Liver (tissue), 9 donors: ENCODE results near the gene RNF41. TPM values are rescaled to one million over a fixed set of nuclear protein-coding genes. Genes with fewer than 3 reads are reported as not detected.

ENCODE experiments used
- DNase-seq: peaks from one replicate; pipeline ENCODE4 v3.0.0-alpha.2; 2017; ENCODE audit warnings: low spot score
- H3K27ac ChIP-seq, 2 donors: one replicate each; pipeline ENCODE4 v1.7.0; 2013; ENCODE audit warnings: inconsistent platforms in 2 of 2, low read length in 2 of 2, control low read depth in 1 of 2, low read depth in 1 of 2, mild to moderate bottlenecking in 1 of 2
- H3K27me3 ChIP-seq, 4 donors: one replicate each; pipeline versions ENCODE4 v1.6.1 to v1.7.0; 2013; ENCODE audit warnings: low read length in 3 of 4, inconsistent platforms in 1 of 4, mild to moderate bottlenecking in 1 of 4, moderate library complexity in 1 of 4; ENCODE audit not compliant: control insufficient read depth in 4 of 4, insufficient read depth in 4 of 4
- H3K36me3 ChIP-seq, 4 donors: one replicate each; pipeline versions ENCODE4 v1.6.1 to v1.7.0; 2013; ENCODE audit warnings: low read length in 3 of 4, mild to moderate bottlenecking in 3 of 4, low read depth in 1 of 4, moderate library complexity in 1 of 4; ENCODE audit not compliant: control insufficient read depth in 4 of 4, insufficient read depth in 3 of 4
- H3K4me1 ChIP-seq, 4 donors: one replicate each; pipeline versions ENCODE4 v1.6.1 to v1.7.0; 2013; ENCODE audit warnings: low read length in 3 of 4, mild to moderate bottlenecking in 3 of 4, moderate library complexity in 1 of 4; ENCODE audit not compliant: control insufficient read depth in 4 of 4, insufficient read depth in 4 of 4
- H3K4me3 ChIP-seq, 3 donors: one replicate each; pipeline versions ENCODE4 v1.6.1 to v1.7.0; 2013; ENCODE audit warnings: low read length in 3 of 3, control low read depth in 1 of 3, low read depth in 1 of 3, mild to moderate bottlenecking in 1 of 3
- H3K9ac ChIP-seq, 2 donors: one replicate each; pipeline ENCODE4 v1.7.0; 2013; ENCODE audit warnings: low read length in 2 of 2, mild to moderate bottlenecking in 2 of 2, moderate library complexity in 2 of 2, control low read depth in 1 of 2, low read depth in 1 of 2
- H3K9me3 ChIP-seq, 4 donors: one replicate each; pipeline versions ENCODE4 v1.6.1 to v1.7.0; 2013; ENCODE audit warnings: low read length in 3 of 4; ENCODE audit not compliant: control insufficient read depth in 4 of 4
- EGR1 ChIP-seq, 2 donors: IDR thresholded peaks; 2 replicates each; pipeline ENCODE4 v1.6.1; 2016 to 2018; ENCODE audit warnings: antibody characterized with exemption in 2 of 2, low read depth in 2 of 2
- FOXA1 ChIP-seq: IDR thresholded peaks from 2 replicates; pipeline ENCODE4 v1.6.1; 2016; ENCODE audit warnings: antibody characterized with exemption
- FOXA2 ChIP-seq: IDR thresholded peaks from 2 replicates; pipeline ENCODE4 v1.6.1; 2016; ENCODE audit warnings: antibody characterized with exemption
- GABPA ChIP-seq, 2 donors: IDR thresholded peaks in 1 of 2; conservative IDR thresholded peaks in 1 of 2; 2 replicates each; pipeline ENCODE4 v1.6.1; 2016; ENCODE audit warnings: antibody characterized with exemption in 2 of 2, mild to moderate bottlenecking in 1 of 2, moderate library complexity in 1 of 2
- HNF4A ChIP-seq, 2 donors: conservative IDR thresholded peaks; 2 replicates each; pipeline ENCODE4 v1.6.1; 2016; ENCODE audit warnings: antibody characterized with exemption in 2 of 2, mild to moderate bottlenecking in 2 of 2
- HNF4G ChIP-seq: IDR thresholded peaks from 2 replicates; pipeline ENCODE4 v1.6.1; 2016; ENCODE audit warnings: antibody characterized with exemption
- JUND ChIP-seq, 2 donors: IDR thresholded peaks; 2 replicates each; pipeline ENCODE4 v1.6.1; 2016; ENCODE audit warnings: antibody characterized with exemption in 2 of 2
- NR2F2 ChIP-seq: IDR thresholded peaks from 2 replicates; pipeline ENCODE4 v1.6.1; 2016; ENCODE audit warnings: antibody characterized with exemption
- RAD21 ChIP-seq, 2 donors: IDR thresholded peaks; 2 replicates each; pipeline ENCODE4 v1.6.1; 2016; ENCODE audit warnings: antibody characterized with exemption in 2 of 2, mild to moderate bottlenecking in 2 of 2
- RXRA ChIP-seq, 2 donors: IDR thresholded peaks; 2 replicates each; pipeline ENCODE4 v1.6.1; 2017 to 2018; ENCODE audit warnings: antibody characterized with exemption in 2 of 2, mild to moderate bottlenecking in 1 of 2
- SP1 ChIP-seq: IDR thresholded peaks from 2 replicates; pipeline ENCODE4 v1.6.1; 2018; ENCODE audit warnings: antibody characterized with exemption, mild to moderate bottlenecking
- TAF1 ChIP-seq: conservative IDR thresholded peaks from 2 replicates; pipeline ENCODE4 v1.6.1; 2016; ENCODE audit warnings: antibody characterized with exemption, mild to moderate bottlenecking
- YY1 ChIP-seq: IDR thresholded peaks from 2 replicates; pipeline ENCODE4 v1.6.1; 2016; ENCODE audit warnings: antibody characterized with exemption, mild to moderate bottlenecking
- WGBS: extraction: QIAGEN DNeasy Blood & Tissue Kit; methylation state at CpG from one replicate; pipeline ENCODE4 v1.1.7; 2013; 5-methylcytosine and 5-hydroxymethylcytosine counted together
- polyA plus RNA-seq, 2 donors: library from polyadenylated mRNA; stranded (reverse) in 1 of 2; unstranded in 1 of 2; fragments of 200-250 nt in 1 of 2; fragments of >200 nt in 1 of 2; fragmentation: Nextera tagmentation in 1 of 2; extraction: Ambion mirVana in 1 of 2; gene quantifications; one replicate each; pipeline versions ENCODE4 v1.2.1 to v1.2.3, GENCODE V29; 2013 to 2015
- total RNA-seq, 2 donors: library from RNA; depleted of rRNA; stranded (reverse); fragments of >200 nt; gene quantifications; one replicate each; pipeline ENCODE4 v1.2.3, GENCODE V29; 2014
- TF ChIP-seq, protein P1 (sequence below): IDR thresholded peaks from 2 replicates; pipeline ENCODE4 v1.6.1; 2016; ENCODE audit warnings: antibody characterized with exemption
- TF ChIP-seq, protein P2 (sequence below): IDR thresholded peaks from 2 replicates; pipeline ENCODE4 v1.6.1; 2016; ENCODE audit warnings: antibody characterized with exemption
- TF ChIP-seq, protein P3 (sequence below): fragments of 150-350 bp; IDR thresholded peaks from 2 replicates; pipeline ENCODE4 v1.5.1; 2017; ENCODE audit warnings: improper control_type of control experiment, low read depth, low read length; ENCODE audit not compliant: missing input control
- TF ChIP-seq, protein P4 (sequence below): IDR thresholded peaks from 2 replicates; pipeline ENCODE4 v1.6.1; 2016; ENCODE audit warnings: antibody characterized with exemption, mild to moderate bottlenecking
- TF ChIP-seq, protein P5 (sequence below): IDR thresholded peaks from 2 replicates; pipeline ENCODE4 v1.6.1; 2016; ENCODE audit warnings: antibody characterized with exemption
- donor health status: healthy.
- donor health status: healthy.
- donor health status: healthy.
- donor health status: healthy.
- donor health status: healthy.

Gene RNF41
- total and polyA plus RNA-seq, 4 donors: 7.6 to 31.8 (median 16.8) TPM

DNA sequence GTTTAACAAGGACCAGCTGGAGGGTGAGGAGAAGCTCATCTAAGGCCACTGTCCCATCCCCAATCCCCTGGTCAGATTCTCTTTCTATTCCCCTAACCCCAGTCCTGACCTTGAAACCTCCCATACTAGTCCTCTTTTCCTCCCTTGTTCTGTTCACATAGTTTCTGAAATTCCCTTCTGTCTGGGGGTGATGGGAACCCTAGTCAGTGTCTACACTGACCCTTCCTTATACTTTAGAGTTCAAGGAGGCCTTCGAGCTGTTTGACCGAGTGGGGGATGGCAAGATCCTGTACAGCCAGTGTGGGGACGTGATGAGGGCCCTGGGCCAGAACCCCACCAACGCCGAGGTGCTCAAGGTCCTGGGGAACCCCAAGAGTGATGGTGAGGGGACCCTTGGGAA is 66.9 kb downstream of the RNF41 start:
- Histone ChIP-seq H3K4me1 (peaks cover 9 to 49% (median 37%) of the 10 kb centered on the region in 4 donors), H3K36me3 (peaks cover 0 to under 1% (median under 1%) of the 10 kb centered on the region in 4 donors), H3K9me3 (no peaks in the 10 kb centered on the region), H3K27me3 (no peaks in the 10 kb centered on the region), H3K4me3 (no peak overlapping the region), H3K27ac (no peak overlapping the region), H3K9ac (no peak overlapping the region)
- TF ChIP-seq YY1: no peak
- TF ChIP-seq, protein P1, sequence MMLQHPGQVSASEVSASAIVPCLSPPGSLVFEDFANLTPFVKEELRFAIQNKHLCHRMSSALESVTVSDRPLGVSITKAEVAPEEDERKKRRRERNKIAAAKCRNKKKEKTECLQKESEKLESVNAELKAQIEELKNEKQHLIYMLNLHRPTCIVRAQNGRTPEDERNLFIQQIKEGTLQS: no peak
- no peak for TF ChIP-seq EGR1 (IDR thresholded peaks at IDR 0.05; ENCODE audit: low read depth in 2 of 2)
- TF ChIP-seq, protein P2, sequence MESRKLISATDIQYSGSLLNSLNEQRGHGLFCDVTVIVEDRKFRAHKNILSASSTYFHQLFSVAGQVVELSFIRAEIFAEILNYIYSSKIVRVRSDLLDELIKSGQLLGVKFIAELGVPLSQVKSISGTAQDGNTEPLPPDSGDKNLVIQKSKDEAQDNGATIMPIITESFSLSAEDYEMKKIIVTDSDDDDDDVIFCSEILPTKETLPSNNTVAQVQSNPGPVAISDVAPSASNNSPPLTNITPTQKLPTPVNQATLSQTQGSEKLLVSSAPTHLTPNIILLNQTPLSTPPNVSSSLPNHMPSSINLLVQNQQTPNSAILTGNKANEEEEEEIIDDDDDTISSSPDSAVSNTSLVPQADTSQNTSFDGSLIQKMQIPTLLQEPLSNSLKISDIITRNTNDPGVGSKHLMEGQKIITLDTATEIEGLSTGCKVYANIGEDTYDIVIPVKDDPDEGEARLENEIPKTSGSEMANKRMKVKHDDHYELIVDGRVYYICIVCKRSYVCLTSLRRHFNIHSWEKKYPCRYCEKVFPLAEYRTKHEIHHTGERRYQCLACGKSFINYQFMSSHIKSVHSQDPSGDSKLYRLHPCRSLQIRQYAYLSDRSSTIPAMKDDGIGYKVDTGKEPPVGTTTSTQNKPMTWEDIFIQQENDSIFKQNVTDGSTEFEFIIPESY: no peak
- TF ChIP-seq, protein P3, sequence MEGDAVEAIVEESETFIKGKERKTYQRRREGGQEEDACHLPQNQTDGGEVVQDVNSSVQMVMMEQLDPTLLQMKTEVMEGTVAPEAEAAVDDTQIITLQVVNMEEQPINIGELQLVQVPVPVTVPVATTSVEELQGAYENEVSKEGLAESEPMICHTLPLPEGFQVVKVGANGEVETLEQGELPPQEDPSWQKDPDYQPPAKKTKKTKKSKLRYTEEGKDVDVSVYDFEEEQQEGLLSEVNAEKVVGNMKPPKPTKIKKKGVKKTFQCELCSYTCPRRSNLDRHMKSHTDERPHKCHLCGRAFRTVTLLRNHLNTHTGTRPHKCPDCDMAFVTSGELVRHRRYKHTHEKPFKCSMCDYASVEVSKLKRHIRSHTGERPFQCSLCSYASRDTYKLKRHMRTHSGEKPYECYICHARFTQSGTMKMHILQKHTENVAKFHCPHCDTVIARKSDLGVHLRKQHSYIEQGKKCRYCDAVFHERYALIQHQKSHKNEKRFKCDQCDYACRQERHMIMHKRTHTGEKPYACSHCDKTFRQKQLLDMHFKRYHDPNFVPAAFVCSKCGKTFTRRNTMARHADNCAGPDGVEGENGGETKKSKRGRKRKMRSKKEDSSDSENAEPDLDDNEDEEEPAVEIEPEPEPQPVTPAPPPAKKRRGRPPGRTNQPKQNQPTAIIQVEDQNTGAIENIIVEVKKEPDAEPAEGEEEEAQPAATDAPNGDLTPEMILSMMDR: no peak
- no peak for TF ChIP-seq RAD21 (IDR thresholded peaks at IDR 0.05)
- TF ChIP-seq FOXA1: no peak
- TF ChIP-seq HNF4G: no peak
- no peak for TF ChIP-seq NR2F2
- no peak for TF ChIP-seq RXRA (IDR thresholded peaks at IDR 0.05)
- no peak for TF ChIP-seq JUND (IDR thresholded peaks at IDR 0.05)
- TF ChIP-seq, protein P4, sequence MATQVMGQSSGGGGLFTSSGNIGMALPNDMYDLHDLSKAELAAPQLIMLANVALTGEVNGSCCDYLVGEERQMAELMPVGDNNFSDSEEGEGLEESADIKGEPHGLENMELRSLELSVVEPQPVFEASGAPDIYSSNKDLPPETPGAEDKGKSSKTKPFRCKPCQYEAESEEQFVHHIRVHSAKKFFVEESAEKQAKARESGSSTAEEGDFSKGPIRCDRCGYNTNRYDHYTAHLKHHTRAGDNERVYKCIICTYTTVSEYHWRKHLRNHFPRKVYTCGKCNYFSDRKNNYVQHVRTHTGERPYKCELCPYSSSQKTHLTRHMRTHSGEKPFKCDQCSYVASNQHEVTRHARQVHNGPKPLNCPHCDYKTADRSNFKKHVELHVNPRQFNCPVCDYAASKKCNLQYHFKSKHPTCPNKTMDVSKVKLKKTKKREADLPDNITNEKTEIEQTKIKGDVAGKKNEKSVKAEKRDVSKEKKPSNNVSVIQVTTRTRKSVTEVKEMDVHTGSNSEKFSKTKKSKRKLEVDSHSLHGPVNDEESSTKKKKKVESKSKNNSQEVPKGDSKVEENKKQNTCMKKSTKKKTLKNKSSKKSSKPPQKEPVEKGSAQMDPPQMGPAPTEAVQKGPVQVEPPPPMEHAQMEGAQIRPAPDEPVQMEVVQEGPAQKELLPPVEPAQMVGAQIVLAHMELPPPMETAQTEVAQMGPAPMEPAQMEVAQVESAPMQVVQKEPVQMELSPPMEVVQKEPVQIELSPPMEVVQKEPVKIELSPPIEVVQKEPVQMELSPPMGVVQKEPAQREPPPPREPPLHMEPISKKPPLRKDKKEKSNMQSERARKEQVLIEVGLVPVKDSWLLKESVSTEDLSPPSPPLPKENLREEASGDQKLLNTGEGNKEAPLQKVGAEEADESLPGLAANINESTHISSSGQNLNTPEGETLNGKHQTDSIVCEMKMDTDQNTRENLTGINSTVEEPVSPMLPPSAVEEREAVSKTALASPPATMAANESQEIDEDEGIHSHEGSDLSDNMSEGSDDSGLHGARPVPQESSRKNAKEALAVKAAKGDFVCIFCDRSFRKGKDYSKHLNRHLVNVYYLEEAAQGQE: no peak
- no peak for TF ChIP-seq GABPA (IDR thresholded peaks at IDR 0.05 in 1 of 2, conservative IDR thresholded peaks at IDR 0.05 in 1 of 2)
- TF ChIP-seq SP1: no peak
- no peak for TF ChIP-seq TAF1
- TF ChIP-seq, protein P5, sequence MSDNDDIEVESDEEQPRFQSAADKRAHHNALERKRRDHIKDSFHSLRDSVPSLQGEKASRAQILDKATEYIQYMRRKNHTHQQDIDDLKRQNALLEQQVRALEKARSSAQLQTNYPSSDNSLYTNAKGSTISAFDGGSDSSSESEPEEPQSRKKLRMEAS: no peak
- no peak for TF ChIP-seq FOXA2
- TF ChIP-seq HNF4A (conservative IDR thresholded peaks at IDR 0.05): no peak
- DNase-seq: no peak
- 89% methylated on average over 5 of the region's 5 CpGs for WGBS
